SU-DHL-6 (cell line): ENCODE results near the gene EPHB2.
"Not testable (repeated sequence)": the region's sequence is repeated elsewhere in the genome, so short reads cannot be mapped to it uniquely, and the experiment has no call there.

ENCODE experiments used
- CTCF ChIP-seq: fragments of 200-600 bp; sonication (generic); IDR thresholded peaks from one replicate; pipeline ENCODE4 v1.5.1; 2017; ENCODE audit warnings: antibody characterized with exemption, mild to moderate bottlenecking, low read length, moderate library complexity; ENCODE audit not compliant: insufficient read depth, poor library complexity, severe bottlenecking
- EZH2phosphoT487 ChIP-seq: fragments of 200-600 bp; sonication (generic), shearing (Covaris generic); conservative IDR thresholded peaks from 2 replicates; pipeline ENCODE4 v1.6.1; 2018; ENCODE audit warnings: mild to moderate bottlenecking, antibody characterized with exemption, low read length, moderate library complexity, mixed read lengths

GRCh38 chr1:22668840-22669239 is 41.8 kb upstream of the EPHB2 start:
- TF ChIP-seq CTCF, EZH2phosphoT487: not testable (repeated sequence)
